Left lobe of liver (tissue), 2 donors: ENCODE measurements around the gene FGD2. TPM values are rescaled to one million over a fixed set of nuclear protein-coding genes. Genes with fewer than 3 reads are reported as not detected.

ENCODE experiments used
- ATAC-seq: fragments of 200-7000 bp; cut with Tn5 transposase; one replicate; pipeline ENCODE4 v1.9.1; 2020; ENCODE audit warnings: mild to moderate bottlenecking, moderate library complexity
- DNase-seq: peaks from one replicate; pipeline ENCODE4 v3.0.0-alpha.2; 2020; ENCODE audit warnings: low spot score
- total RNA-seq: library from RNA; stranded (reverse); gene quantifications from one replicate; pipeline ENCODE4 v1.2.1, GENCODE V29; 2021
- donor health status: DM: no; HTN: no; CAD: no; lungs with moderate emphysema.
- donor health status: DM: no; HTN: yes; CAD: no.

The FGD2 gene
- total RNA-seq, 1 donor from 2014 or later, result 10.3 TPM

DNA sequence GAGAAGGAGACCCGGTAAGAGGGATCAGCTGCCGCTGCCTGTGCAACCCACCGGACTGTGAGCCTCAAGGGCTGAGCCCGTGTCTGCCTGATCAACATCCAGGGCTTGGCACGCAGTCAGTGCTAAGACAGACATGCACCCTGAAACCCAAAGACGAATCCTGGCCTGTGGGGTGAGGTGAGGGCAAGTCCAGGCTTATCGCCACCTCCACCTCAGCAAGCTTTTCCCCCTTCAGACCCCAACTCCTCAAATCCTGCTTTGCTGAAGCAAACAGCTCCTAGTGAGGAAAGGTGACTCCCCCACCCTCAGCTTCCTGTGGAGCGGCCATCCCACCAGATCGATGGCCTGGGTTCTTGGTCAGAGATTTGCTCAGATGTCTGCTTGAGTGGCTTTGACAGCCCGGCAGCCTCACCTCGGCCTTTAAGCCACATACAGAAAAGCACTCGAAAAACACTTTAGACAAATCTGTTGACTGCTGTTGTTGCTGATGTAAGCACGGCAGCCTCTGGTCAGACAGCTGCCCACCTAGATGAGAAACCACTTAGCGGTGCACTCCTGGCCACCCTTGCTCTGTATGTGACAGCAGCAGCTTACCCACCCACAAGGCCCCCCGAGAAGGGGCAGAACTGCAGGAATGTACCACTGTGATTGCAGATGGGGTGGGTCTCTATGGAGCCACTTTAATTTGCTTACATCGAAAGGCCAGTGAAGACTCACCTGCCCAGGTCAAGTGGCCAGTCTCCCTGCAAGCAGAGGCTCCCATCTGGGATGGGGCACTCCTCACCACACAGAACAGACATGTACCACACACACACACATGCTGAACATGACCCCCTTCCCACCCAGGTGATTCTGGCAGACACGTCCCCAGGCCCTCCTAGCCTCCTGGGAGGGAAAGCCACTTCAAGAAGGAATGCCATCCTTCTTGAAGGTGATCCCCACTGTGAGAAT lies 34.3 kb upstream of the FGD2 start:
- ATAC-seq (no peak), DNase-seq (no peak)

DNA sequence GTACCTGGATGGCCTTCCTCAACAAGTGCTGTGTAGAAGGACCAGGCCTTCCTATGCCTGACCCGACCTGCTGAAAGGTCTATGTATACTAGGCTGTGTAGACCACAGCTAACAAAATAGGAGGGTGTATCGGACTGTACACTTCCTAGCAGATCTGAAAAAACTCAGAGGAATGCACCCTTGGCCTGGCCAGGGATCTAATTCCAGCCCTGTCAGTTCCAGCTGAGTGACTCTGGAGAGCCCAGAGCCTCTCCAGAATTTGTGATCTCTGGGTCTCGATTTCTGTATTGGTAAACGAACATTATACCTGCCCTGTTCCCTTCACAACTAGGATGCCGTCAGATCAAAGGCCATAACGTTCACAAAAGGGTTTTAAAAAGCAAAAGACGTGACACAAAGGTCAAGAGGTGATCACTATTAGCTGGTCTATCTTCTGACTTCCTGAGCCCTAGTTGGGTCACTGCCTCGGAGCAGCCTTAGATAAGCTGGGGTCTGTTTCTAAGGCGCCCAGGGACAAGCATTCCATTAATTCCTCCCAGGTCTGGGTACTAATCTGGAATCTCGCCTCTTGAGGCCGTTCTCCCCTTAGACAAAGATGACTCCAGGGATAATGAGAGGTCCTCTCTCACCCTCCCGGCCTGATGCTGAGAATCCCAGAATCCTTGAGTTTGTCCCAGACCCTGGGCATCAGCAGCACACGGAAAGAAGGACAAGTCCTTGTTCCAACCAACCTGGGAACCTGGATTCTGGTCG lies 33.4 kb upstream of the FGD2 start:
- DNase-seq (no peak), ATAC-seq (no peak)

DNA sequence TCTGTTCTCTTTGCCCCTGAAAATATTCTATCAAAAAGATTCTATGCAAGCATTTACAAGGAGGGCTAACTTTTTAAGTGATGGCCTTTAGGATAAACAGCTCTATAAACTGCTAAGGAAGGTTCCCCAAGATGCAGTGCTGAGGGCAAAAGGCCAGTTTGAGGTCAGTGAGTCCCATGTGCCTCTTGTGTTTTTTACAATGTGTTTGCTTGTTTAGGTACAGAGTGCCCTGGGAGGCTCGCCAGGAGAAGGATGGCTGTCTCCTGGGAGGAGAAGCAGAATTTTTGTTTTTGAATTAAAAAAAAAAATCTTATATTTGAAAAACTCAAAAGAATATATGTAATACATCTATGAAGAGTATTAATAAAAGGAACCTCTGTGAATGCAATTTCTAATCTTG lies 32.3 kb upstream of the FGD2 start:
- ATAC-seq (no peak), DNase-seq (no peak)

DNA sequence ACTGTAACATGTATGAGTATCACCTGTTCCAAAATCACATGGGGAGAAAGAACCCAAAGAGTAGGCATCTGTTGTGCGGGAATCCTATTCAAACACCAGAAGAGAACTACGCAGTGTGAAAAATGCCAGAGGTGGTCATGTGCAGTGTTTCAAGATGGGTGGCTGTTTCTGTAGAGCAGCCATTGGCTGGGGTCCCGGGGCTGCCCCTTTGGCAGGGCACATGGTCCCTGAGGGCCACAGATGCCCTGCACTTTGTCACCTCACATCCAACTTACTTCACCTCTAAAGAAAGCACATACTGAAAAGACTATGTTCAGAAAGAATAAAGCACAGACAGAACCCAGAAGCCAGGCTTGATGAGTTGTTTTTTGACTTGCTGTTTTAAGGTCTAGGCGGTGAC lies 31.8 kb upstream of the FGD2 start:
- ATAC-seq (no peak), DNase-seq (no peak)

DNA sequence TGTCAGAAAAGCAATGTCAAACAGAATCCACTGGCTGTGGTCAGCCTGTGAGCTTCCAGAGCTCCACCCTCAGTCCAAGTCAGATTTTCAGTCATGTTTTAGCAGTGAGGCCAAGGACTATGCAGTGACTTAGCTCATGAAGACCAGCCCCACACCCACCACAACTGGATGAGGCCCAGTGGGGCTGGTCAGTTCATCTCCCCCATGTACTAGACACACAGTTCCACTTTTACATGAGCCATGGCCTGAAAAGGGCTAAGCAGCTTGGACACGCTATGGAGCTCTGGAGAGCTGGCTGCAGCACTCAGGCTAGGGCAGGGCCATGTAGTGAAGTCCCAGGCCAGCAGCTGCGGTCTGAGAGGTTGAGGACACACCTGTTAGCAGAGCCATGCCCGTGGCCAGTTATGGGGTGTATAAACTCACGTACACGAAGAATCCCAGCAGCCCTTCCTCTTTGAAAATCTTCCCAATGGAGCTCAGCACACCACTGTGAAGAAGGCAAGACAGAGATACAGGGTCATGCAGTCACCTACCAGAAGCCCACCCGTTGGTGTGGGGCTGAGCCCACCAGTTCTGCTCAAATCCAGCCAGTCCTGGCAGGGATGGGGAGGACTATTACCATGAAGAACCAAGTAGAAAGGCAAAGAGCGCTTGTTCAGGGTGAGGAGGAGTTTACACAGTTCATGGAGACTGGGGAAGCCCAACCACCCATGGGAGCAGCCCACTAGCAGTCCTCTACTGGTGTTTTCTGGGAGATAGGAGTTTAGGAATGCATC lies 30.0 kb upstream of the FGD2 start:
- ATAC-seq (no peak), DNase-seq (no peak)

DNA sequence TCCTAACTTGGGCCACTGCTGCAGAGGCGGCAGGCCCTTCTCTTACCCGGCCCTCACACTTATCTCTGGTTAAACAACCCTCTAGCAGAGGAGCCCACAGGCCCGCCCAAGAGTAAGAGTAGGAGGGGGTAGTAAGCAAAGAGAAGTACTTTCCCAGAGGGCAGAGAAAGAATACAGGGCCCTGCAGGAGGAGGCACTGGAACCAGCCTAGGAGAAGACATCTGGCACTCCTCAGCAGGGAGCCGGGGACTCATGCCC lies 29.5 kb upstream of the FGD2 start:
- DNase-seq, result no peak

DNA sequence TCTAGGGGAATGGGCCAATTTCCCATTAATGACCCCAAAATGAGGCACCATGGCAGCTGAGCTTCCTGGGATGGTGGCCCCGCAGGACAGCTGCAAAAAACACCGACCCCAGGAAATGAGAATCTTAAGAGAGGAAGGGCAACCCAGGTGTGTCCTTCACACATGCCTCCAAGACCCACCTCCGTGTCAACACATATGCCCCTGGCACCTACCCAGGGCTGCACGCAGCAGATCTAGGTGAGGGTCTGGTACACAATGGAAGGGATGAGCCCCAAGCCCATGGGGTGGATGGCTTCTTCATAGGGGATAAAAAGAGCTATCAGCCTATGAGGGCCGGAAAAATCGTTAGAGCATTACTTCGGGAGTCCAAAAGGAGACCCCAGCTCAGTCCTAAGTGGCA lies 28.9 kb upstream of the FGD2 start:
- DNase-seq, result no peak
- no peak for ATAC-seq

More for the DNA sequence above, 29.5 kb upstream of the FGD2 start:
- ATAC-seq, result no peak

DNA sequence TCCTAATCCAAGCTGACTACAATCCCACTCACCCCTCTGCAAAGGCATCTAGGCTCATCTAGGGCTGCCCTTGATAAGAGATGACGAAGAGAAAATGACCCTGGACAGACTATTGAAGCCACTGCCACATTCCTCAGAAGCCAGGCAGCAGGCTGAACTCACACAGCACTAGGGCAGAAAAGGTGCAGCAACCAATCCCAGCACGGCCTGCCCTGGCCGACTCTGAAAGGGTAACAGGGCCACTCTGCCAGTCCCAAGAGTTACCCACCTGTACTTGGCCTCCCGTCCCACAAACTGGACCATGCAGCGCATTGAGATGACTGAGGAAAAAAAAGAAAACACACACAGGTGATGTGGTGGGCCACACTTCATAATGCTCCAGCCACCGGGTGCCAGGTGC lies 28.5 kb upstream of the FGD2 start:
- ATAC-seq, result no peak
- no peak for DNase-seq

DNA sequence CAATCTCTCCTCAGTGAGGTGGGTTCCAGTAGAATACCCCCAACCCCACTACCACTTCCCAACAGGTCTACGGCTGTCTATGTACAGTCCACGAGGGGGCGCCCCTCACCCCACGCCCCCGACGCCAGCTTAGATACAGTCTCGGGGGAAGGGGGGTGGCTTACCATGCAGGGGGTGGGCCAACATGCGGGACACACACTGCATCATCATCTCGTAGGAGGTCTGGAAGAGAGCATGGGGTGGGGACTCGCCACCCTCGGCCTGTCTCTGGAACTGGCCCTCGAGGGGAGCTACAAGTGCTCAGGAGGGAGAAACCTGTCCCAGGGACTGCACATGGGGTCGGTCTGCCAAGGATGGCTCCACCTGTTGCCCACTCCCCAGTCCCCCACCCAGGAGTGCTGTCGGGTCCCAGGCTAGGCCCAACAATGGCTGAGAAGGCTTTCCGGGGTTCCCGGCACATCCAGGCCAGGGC lies 27.9 kb upstream of the FGD2 start:
- no peak for ATAC-seq
- no peak for DNase-seq

DNA sequence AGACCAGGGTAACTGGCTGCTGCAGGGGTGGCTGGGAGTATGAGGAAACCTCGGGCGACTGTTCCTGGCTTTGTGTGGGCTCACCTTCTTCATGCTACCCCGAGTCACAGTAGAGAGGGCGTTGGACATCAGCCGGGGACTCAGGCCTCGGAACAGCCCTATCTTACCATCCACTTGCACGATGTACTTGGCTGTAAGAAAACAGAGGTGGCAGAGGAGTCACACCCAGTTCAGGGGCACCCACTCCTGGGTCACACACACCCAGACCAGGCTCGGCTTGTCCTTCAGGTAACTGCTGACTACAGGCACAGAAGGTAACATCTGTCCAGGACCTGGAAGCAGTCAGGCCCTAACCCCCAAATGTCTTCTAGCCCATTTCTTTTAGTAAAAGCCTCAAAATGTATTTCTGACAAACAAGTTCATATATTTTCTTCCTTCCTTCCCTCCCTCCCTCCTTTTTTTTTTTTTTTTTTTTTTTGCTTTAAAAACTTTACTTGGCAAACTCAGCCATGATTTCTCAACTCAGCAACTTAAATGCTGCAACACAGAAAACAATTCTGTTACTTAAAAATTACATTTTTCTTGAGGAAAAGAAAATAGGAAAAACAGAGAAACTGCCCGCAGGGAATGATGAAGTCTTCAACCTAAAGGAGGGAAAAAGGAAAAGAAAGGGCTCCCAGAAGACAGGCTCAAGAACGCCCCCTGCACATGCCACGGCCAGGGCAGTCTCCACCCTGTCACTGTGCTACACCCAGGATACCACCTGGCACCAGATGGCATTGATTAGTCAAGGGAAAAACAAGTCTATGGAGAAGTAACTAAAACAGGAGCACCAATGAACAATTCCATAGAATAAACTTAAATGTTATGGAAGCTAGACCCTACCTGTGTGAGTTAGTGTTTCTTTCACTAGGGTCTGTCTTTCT lies 26.8 kb upstream of the FGD2 start:
- ATAC-seq (no peak), DNase-seq (no peak)

DNA sequence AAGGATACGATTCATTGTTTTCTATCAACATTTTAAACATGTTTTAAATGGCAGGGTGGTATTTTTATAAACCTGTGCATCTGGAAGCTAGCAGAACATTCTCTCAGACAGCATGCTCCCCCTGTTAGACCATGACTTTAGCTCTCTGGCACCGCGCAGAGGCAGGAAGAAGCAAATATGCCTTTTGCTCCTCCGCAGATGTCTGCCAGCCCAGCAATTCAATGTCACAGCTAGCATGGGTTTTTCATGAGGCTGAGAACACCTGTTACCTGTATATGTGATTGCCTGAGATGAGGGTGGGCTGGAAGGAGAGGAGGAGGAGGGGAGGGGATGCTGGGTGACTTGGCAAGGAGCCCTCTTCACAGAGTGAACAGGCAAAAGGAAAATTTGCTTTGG lies 26.1 kb upstream of the FGD2 start:
- ATAC-seq, result peak; percentile 89

DNA sequence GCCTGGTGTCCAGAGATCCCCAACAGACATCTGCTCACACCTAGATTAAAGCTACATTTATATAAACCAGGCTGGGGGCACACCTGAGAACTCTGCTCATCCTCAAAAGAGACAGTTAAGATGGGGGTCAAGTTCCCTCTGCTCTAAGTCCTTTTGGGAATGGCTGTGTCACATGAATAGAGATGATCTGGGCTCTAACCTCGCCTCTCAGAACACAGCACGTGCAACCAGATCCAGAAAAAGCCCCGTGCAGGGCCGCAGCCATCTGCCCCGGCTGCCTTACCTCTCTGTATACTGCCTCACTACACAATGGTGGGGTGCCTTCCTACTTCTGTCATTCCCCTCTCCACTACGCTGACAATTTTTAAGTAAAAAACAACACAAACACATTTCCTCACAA lies 25.3 kb upstream of the FGD2 start:
- ATAC-seq, result no peak
- DNase-seq, result no peak

More for the DNA sequence above, 26.1 kb upstream of the FGD2 start:
- DNase-seq, result no peak

DNA sequence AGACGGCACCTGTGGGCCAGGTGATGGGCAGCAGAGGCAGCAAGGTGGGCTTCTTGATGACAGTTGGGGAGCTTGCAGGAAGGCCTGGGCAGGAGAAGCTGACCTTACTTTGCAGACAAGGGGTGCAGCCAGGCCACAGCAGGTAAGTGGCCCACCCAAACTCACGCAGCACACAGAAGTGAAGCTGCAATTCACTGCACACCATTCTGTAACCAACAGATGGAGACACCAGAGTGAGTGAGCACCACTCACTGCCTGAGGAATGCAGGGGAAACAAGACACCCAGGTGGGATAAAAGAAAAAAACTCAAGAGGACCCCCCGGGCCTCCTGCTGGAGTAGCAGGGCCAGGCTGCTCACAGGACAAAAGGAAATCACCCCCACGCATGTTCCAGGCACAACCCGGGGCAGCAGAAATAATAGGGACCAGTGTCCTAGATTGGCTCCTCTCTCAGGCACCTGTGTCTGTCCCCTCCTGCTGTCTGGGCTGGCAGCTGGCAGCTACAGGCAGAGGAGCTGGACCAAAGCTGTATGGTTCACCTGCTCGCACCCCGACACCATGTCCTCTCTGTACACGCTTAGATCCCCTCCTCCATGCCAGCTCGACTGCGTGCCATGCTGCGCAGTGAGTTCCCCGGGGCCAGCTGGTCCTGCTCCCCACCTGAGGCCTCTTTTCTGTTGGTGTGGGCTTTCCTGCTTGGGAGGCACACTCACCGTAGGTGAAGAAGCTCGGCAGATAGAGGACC lies 24.4 kb upstream of the FGD2 start:
- ATAC-seq (no peak), DNase-seq (no peak)

DNA sequence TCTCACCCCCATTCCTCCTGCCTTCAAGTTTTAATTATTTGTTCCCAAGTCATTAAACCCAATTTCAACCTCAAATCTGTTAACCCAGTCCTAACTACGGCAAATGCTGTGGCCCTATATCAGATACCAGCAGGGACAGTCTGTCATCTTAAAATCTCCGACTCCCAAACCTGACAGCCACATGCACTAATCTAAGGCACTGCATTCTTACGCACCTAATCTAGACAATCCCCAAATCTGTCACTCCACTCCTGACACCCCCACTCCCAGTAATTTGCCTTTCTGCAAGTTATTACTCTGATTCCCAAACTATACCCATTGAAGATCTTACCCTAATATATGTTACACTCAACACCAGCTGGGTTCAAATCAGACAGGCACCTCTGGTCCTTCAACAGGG lies 21.9 kb upstream of the FGD2 start:
- ATAC-seq, result no peak
- DNase-seq, result no peak

DNA sequence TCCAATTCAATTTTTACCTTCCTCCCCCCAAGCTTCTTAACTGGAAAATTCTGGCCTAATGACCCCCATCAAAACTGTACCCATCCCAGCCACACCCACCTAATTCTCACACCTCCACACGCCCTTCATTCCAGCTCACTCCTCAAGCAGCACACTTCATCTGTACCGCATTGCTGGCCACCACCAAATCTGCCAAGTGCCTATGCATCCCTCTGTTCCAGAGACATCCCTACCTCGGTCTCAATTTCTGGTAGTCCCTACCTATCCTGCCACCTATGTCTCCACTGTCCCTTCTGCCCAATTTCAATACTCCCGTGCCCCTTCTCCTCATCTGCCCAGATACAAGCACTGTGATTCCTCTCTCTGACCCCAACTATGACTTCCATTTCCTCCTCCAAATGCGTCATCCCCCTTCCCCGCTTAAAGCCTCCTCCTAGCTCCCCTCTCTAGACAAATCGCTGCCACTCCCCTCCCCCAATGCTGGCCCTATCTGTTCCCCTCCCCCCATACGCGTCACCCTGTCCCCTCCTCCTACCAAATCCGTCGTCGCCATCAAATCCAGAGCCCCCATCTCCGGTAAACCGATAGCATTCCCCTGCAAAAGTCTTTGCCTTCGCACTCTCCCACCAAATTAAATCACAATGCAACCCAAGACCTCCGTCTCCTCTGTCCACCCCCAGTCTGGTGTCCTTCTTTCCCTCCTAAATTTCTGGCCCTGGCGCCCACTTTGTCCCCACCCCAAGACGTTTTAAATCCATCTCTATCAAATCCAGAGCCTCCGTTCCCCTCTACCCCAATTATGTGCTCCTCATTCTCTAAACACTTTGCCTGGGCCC lies 20.7 kb upstream of the FGD2 start:
- ATAC-seq, result no peak
- no peak for DNase-seq

DNA sequence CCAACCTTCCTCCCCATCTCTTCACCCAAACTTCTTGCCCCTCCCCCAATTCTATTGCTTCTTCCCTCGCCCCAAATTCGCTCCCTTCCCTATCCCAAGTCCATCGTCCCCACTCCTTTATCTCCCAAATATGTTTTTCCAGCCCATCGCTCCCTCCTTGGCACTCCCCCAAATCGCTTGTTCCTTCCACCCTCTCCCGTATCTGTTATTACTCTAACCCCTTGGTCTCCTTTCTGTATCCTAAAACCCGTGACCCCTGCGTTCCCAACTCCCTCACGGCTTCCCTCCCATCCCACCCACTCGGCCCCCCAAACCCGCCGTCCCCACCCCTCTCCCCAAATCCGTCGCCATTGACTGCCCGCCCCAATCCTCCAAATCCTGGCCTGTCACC lies 20.0 kb upstream of the FGD2 start:
- DNase-seq, result no peak
- no peak for ATAC-seq

DNA sequence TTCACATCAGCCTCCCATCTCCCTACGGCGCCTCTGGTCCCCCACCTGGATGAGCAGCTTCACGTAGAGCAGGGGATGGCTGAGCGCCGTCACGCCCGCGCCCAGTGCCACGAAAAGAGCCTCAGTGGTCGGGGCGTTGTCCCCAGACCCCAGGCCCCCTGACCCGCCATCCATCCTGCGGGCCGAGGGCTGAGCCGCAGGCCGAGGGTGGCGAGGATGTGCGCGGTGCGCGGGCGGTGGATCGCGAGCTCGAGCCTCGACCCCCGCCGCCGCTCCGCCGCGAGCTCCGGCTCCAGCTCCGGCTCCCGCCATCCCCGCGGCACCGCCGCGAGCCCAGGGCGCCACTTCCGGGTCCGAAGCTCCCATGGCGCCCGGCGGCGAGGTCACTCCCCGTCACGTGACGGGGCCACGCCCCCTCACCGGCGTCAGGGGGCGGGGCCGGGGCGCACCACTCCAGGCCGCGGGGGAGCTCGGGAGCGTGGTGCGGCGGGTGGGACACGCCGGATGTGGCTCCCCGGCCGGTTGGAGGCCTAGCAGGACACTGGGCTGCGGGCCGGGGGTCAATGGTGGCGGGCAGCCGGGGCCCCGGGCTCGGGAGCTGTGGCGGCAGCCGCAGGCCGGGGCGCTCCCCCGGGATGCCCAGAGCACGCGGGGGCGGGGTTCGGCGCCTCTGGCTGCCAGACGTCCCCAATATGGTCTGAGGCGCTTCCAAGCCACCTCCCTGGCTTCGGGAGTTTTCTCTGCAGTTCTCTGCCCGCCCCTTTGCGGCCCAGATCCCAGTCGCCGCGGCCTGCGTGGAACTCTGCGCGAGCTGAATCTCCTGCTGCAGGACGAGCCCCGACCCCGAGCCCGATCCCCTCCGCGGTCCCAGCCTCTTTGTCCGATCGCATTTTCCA lies 19.4 kb upstream of the FGD2 start, which contains the start of gene MTCH1:
MTCH1 (minus strand) TSS at position 389 of the 896 bp plus-strand sequence; CDS start at position 366, 23 bp downstream.
- DNase-seq, result peak; percentile 92

DNA sequence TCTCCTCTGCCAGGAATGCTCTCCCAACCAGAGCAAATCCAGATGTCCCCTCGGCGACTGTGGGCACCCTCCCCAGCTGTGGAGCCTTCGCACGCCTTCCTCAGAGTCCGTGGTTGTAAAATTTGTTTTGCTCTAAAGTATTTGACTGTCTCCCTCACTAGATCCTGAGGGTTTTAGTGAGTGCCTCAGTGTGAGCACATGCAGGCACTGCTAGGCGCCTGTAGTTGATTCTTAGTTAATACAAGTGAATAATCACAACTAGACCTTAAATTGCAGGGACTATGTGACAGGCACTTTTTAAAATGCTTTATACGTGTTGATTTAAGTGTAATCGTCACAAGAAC lies 18.8 kb upstream of the FGD2 start:
- DNase-seq (no peak), ATAC-seq (no peak)

More for the DNA sequence above, 19.4 kb upstream of the FGD2 start, which contains the start of gene MTCH1:
- peak; percentile 94 for ATAC-seq
